Cardiac fibroblast (primary cell): ENCODE results near the gene GFRA3.

Source experiments
- DNase-seq, 2 donors: peaks; one replicate each; pipeline versions ENCODE4 v3.0.0 to v3.0.0-alpha.2; 2010; ENCODE audit warnings: low read depth in 2 of 2
- H3K4me3 ChIP-seq, 2 donors: replicated peaks in 1 of 2; 1 replicate in 1 of 2; 2 replicates in 1 of 2; pipeline ENCODE4 v1.5.1; 2011; ENCODE audit warnings: low read depth in 2 of 2, low read length in 2 of 2, mild to moderate bottlenecking in 2 of 2, moderate library complexity in 1 of 2
- TF ChIP-seq, protein P1 (sequence below): IDR thresholded peaks from one replicate; pipeline ENCODE4 v1.5.1; 2011; ENCODE audit warnings: low read depth, mild to moderate bottlenecking, low read length, inconsistent platforms

GFRA3 gene

DNA sequence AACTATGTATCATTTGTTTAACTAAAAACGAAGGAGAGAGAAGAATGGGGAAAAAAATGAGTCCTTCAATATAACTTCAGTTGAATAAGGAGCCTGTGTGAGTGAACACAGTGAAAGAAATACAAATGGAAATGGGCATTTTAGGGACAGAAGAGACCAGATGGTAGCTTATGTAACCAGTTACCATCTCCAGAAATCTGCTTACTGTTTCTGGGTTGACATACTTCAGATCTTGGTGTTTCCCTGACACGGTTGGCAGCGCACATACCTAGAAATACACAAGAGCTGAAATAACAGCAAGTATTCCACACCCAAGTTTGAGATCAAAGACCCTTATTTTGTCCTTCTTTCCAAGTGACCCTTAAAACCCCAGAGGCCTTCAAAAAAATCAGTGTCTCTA lies 14.9 kb upstream of the GFRA3 start:
- H3K4me3 ChIP-seq: no peak overlapping the region
- TF ChIP-seq, protein P1, sequence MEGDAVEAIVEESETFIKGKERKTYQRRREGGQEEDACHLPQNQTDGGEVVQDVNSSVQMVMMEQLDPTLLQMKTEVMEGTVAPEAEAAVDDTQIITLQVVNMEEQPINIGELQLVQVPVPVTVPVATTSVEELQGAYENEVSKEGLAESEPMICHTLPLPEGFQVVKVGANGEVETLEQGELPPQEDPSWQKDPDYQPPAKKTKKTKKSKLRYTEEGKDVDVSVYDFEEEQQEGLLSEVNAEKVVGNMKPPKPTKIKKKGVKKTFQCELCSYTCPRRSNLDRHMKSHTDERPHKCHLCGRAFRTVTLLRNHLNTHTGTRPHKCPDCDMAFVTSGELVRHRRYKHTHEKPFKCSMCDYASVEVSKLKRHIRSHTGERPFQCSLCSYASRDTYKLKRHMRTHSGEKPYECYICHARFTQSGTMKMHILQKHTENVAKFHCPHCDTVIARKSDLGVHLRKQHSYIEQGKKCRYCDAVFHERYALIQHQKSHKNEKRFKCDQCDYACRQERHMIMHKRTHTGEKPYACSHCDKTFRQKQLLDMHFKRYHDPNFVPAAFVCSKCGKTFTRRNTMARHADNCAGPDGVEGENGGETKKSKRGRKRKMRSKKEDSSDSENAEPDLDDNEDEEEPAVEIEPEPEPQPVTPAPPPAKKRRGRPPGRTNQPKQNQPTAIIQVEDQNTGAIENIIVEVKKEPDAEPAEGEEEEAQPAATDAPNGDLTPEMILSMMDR: no peak
- DNase-seq: no peak

DNA sequence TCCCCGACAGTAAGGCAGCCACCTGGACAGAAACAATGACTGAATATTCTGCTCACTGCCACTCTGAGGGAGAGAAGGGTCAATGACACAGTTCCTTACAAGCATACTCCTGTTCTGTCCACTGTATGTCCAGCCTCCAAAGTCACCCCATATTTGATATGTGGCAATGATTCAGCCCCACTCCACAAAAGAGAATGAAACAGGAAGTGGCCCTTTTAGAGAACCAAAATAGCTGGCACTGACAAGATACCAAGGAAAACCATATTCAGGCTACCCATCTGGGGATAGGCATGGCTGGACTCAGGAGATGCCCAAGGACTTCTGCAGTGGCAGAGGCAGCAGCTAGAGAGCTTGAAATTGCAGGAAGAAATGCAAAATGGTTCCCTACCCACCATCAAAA lies 12.8 kb upstream of the GFRA3 start:
- TF ChIP-seq, protein P1: no peak
- H3K4me3 ChIP-seq: no peak overlapping the region
- no peak for DNase-seq

DNA sequence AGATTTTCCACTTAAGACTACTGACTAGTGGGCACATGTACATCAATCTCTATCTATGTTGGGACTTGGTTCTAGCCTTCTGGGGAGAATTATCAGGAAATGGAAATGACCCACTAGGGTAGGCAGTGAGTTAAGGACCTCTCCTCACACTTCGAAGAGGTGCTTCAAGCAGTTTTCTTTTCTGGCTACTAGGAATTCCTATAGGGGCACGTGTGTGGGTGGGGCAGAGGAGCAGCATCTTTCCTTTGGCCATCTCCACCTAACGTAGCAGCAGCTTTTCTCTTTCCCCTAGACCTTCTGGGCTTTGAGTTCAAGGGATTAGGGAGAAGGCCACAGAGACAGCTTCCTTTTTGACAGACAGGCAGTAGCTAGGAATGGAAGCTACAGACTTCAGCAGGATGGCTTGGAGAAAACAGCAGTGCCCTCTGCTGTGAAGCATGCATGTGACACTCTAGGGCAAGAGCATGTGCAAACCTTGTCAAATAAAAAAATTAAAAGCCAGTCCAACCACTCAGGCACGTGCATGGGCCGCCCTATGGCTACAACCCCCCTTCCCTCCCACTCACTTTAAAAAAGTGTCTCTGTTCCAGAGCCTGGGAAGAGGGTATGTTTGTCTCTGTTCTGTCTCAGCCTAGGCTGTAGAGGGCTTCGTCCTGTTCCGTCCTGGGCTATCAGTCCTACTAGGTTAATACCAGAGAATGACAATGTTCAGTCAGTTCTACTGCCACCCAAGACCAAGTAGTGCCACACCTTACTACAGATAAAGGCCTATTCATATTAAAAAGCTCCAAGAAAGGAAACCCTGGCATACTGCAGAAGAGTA lies 8.7 kb upstream of the GFRA3 start:
- peak; percentile 66 to 84 for DNase-seq
- TF ChIP-seq, protein P1: peak; percentile 55
- H3K4me3 ChIP-seq: no peak overlapping the region

DNA sequence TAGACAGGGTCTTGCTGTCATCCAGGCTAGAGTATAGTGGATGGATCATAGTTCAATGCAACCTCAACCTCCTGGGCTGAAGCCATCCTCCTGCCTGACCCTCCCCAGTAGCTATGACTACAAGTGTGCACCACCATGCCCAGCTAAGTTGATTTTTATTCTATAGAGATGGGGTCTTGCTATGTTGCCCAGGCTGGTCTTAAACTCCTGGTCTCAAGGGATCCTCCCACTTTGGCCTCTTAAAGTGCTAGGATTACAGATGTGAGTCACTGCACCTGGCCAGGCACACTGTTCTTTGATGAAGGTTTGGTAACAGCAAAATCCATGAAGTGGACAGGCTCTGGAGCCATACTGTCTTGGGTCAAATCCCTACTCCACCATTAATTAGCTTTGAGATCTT lies 6.5 kb upstream of the GFRA3 start:
- H3K4me3 ChIP-seq: no peak overlapping the region
- no peak for DNase-seq

DNA sequence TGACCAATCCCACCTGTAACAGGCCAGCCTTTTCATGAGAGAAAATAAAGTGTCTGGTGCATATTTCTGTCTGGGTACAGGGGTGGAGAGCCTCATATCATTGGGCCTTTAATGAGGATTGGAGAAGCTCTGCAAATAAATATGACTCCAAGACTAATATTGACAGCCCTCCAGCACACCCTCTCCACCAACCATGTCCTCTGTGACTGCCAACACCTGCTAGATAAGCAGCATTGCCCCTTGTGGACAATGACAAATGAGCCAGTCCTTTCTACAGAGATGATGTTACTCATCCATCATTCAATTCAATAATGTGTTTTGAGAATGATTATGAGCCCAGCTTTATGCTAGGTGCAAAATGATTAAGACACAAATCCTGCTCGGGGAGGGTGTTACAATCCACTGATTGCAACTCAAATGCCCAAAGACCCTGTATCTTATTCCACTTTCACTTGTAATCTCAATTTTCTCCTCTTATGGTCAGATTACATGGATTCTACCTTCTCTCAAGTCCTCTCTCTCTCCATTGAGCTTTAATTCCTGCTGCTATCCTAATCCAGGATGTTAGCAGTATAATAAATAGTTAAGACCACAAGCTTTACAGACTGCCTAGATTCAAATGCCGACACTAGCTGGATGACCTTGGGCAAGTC lies 2.1 kb upstream of the GFRA3 start:
- TF ChIP-seq, protein P1: no peak
- no peak overlapping the region for H3K4me3 ChIP-seq
- no peak for DNase-seq

More for the DNA sequence above, 6.5 kb upstream of the GFRA3 start:
- TF ChIP-seq, protein P1: no peak

DNA sequence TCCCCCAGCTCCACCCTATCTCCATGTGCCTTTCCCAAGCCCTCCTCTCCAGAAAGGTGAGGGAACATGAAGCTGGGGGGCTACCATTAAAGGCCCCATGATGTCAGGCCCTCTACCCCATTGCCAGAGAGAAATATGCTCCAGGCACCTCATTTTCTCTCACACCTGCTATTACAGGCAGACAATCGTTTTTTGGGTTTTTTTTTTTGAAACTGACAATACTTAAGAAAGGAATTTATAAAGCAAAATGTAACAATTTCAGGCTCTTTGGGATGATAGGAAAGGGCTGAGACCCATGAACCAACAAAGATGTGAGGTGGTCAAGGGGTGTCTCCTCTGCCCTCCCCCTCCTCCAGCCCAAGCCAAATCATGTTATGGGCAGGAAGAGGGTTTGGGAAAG lies 1.5 kb upstream of the GFRA3 start:
- TF ChIP-seq, protein P1: no peak
- no peak overlapping the region for H3K4me3 ChIP-seq
- DNase-seq: no peak
